GM18508 (cell line): ENCODE data around the gene SMTN.
"Not testable (repeated sequence)": the region's sequence is repeated elsewhere in the genome, so short reads cannot be mapped to it uniquely, and the experiment has no call there.

ENCODE experiments used
- ATAC-seq: cut with Tn5 transposase; IDR thresholded peaks from one replicate; pipeline ENCODE4 v1.9.1; 2021; ENCODE audit warnings: moderate number of reproducible peaks; ENCODE audit not compliant: insufficient read depth, unreplicated experiment

The SMTN gene

GRCh38 chr22:31100762-31101525 lies 19.8 kb downstream of the SMTN start:
- ATAC-seq = no peak

GRCh38 chr22:31102441-31103081 lies 21.4 kb downstream of the SMTN start:
- no peak for ATAC-seq

DNA sequence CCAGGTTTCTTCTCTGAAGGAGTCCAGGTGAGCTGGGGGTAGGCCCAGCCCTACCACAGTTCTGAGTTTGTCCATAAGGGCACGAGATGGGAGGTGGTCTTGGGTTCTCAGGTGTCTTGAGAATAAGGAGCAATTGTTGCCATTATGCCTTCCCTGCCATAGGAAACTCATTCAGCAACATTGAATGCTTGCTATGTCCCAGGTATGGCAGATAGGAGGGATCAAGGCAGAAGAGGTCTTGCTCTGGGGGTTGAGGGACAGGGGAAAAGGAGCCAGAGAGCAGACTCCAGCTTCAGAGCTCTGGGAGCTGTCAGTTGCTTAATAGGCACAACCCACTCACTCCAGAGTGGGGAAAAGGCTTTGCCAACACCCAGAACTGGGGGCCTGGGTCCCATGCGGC lies 22.0 kb downstream of the SMTN start:
- ATAC-seq = no peak

DNA sequence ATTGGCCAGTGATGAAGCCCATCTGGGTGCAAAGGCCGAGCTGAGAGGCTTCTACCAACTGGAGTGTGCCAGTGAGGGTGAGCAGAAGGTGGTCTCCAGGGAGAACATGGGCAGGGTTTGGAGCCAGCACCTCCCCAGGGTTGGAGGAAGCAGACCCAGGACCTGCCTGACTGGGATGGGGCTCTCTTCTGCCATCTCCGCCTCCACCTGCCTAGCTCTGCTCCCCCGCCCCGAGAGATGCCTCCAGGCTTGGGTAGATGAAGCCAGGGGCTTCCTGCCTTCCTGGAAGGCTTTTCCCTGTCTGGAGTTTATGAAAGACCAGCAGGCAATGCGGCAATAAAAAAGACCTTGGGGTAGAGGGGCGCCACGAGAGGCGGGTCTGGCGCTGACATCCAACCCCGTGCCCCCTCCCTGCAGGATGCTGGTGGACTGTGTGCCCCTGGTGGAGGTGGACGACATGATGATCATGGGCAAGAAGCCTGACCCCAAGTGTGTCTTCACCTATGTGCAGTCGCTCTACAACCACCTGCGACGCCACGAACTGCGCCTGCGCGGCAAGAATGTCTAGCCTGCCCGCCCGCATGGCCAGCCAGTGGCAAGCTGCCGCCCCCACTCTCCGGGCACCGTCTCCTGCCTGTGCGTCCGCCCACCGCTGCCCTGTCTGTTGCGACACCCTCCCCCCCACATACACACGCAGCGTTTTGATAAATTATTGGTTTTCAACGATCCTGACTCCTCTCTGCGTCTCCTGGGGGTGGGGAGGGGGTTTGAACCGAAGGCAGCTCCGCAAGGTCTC lies 23.0 kb downstream of the SMTN start:
- no peak for ATAC-seq

GRCh38 chr22:31104869-31105268 lies 23.8 kb downstream of the SMTN start:
- no peak for ATAC-seq

DNA sequence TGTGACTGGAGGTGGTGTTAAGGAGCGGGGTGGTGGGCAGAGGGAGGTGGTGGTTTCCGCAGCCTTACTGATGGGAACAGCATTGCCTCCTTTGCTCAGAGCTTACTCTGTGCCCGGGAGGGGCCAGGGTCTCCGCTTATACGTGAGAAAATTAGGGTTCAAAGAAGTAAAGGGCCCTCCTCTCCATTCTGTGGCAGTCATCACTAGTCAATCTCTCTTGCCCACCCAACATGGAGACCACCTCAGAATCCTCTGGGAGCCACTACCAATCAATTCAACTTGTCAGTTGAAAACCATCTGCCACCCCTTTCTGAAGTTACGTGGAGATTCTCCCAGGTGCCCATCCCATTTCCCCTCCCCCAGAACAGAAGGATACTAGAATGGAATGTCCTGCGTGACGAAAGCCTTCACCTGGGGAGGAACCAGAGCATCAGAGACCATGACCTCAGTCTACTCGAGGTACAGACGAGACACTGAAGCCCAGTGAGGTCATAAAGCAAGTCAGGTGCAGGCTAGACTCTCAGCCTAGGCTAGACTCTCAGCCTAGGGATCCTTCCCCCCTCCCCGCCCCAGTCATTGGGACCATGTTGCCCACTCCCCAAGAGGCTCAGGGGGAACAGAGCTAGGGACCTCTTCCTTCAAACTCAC lies 24.3 kb downstream of the SMTN start:
- ATAC-seq = no peak

DNA sequence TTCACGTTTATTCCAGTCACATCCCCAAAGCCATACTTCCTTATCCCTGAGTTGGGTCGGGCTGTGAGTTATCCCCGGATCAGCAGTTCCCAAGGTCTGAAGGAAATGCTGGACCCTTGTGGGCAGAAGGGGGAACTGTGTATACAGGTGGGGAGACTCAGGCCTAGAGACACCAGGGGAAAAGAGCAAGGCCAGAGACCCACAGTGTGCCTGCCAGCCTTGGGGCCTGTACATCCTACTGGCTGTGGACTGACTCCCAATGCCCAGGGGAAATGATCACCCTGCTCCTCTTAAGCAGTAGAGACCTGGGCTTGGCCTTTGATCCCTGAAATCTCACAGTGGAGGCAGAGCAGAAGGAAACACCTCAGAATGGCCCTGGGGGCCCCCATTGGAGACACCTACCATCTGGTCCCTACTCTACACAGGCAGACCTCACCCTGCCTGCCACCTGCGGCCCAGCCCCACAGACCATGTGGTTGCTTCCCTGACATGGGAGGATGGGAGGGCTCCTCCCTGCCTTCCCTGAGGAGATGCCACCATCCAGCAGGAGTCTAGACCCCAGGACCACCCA lies 25.0 kb downstream of the SMTN start:
- no peak for ATAC-seq

DNA sequence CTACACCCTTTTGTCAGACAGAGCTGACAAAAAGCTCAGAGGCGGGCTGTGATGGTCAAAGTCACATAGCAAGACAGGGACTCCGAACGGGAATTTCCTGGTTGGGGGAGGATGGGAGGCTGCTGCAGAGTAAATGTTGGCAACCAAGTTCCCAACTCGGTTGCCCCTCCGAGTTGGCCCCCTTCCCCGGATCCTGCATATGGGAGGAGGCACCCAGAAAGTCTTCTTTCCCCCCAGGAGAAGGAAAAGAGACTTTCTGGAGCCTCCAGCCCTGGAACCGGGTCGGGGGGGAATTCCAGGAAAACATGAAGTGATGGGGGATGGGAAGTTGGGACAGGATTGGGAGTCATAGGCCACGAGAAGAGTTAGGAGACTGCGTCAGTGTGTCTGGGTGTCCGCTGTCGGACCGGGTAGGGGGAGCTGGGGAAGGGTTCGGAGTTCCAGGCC lies 25.6 kb downstream of the SMTN start:
- no peak for ATAC-seq

- no peak for ATAC-seq
These were observed 26.2 kb downstream of the SMTN start, which contains the start of gene SELENOM for GRCh38 chr22:31107178-31107893. SELENOM (minus strand) TSS chr22:31107568; CDS start chr22:31107505, 63 bp downstream.

DNA sequence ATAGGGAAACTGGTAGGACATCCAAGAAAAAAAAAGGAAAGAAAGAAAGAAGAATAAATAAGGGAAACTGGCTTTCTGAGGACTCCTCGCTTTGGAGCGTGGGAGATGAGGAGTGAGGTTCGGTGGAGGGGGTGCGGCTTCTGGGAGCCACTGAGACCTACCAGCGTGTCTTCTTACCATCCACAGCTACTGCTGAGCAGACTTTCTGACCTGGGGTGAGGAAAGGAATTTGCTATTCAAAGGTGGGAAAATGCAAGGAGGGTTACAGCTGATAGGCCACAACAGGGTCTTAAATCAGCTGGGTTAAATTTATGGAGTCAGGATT lies 26.7 kb downstream of the SMTN start:
- no peak for ATAC-seq

GRCh38 chr22:31112547-31113091 lies 31.5 kb downstream of the SMTN start:
- not testable (repeated sequence) for ATAC-seq

DNA sequence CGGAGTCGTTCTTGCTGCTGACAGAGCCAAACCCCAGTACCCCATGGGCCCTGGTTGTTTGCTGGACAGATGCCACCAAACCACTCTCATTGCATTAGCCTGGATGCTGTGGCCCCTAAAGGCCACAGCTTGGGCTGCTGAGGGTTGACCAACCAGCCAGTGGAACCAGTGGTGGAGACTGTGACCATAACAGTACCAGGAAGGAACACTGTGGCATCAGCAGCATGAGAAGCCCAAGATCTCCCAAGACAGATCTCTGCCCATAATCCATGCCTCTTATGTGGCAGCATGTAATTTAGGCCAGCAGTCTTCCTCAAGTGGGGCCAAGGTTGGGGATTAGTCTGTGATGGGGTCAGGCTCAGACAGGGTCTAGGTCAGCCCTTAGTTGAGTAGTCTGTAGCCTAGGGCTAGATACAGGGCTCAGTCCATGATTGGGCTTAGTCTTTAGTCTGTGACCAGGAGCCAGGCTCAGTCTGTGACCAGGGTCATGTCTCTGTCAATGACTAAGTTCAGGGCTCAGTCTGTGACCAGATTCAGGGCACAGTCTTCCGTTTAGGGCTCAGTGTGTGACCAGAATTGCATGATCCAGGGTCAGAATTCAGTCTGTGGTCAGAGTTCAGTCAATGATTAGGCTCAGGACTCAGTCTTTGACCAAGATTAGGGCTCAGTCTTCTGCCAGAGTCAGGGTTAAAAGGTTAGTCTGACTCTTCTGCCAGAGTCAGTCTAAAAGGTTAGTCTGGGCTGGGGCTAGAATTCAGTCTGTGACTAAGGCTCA lies 37.1 kb downstream of the SMTN start:
- no peak for ATAC-seq

DNA sequence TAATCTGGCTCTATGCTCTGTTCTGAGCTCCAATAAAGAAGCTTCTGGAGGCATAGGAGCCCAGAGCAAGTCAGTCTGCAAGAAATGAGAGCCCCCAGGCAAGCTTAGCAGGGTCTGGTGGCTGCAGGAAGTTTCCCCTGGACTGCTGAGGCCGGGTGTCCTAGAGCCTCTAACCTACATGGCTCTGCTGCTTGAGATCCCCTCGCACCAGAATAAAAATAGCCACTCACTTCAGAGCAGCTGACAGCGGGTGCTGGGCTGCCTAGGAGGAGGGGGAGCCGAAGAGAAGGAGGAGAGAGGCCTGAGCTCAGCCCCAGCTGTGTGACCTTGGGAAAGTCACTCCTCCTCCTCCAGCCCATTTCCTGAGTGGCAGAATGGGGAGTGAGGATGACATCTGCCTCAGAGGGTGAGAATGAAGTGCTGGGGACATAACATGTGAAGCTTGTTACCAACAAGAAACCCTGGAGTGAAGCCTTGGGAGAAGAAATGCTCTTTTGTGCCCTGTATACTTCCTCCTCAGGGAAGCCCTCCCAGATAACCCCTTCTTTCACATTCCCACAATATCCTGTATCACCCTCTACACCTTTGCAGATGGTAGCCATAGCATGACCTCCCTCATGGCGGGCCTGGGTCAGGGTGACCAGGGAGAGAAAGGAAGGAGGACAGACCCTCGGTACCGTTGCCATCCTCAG lies 38.1 kb downstream of the SMTN start:
- ATAC-seq = no peak

DNA sequence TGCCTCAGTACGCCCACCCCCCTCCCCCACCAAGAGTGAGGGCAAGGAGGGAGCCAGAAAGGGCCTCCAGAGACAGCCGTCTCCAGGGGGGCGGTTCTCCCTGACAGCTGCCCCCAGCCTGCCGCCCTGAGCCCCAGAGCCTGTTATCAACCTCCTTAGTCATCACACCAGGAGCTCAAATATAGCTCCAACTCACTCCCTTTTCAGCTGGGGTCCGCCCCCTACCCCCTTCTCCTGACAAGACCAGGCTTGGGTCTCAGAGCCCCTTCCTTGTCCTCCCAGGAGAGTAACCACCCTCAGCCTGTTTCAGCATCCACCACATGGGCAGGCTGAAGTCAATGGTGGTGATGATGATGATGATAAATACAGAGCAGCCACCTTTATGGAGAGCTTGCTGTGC lies 39.1 kb downstream of the SMTN start:
- ATAC-seq = no peak

DNA sequence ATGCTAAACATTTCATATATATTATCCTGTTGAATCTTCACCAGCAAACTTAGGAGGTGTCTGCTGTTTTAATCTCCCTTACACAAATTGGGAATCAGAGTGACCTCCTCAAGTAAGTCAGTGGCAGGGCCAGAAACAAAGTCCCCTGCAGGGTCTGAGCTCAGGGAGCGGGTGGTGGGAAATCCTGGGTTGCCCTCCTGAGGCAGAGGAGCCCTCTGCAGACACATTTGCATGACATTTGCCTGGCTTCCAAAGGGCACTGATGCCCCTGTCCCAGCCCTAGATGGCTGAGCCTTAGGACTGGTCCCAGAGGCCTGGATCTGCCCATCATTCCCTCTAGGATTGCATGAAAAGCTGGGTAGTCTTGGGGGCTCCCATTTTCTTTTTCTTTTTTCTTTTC lies 39.5 kb downstream of the SMTN start:
- ATAC-seq = no peak

DNA sequence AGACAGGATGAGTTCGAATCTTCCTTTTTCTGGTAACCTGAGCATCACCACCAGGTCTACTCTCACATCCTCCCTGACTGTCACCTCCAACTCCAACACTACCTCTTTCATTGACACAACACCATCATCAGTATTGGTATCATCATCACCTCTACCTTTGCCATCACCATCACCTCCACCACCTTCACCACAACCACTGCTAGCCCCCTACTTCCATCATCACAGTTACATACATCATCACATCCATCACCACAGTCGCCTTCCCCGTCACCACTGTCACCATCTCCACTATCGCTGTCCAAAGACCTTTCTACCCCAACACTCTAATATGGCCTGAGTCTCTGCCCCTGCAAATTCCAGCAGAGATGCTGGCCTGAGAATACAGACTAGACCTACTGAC lies 40.3 kb downstream of the SMTN start:
- no peak for ATAC-seq

DNA sequence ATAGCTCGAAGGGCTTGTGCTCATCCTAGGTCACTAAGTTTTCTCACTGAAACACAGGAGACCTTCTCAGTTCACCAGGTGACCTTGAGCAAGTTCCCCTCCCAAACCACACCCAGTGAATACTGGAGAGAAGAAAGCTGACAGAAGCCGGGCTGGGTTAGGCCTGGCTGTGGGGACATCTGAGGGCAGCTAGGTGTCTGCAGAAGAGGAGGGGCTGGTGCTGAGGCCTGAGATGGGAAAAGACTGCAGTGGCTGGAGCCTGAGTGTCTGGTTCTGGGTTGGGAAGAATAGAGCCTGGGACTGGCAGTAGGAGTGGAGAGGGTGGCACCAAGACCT lies 41.0 kb downstream of the SMTN start:
- no peak for ATAC-seq

- ATAC-seq = no peak
These were observed 41.6 kb downstream of the SMTN start, which contains the start of gene INPP5J for GRCh38 chr22:31122532-31123291. INPP5J (plus strand) TSS chr22:31122966; CDS start chr22:31123015, 49 bp downstream.
